ENCODE results near the gene FAM98C.

The FAM98C gene

DNA sequence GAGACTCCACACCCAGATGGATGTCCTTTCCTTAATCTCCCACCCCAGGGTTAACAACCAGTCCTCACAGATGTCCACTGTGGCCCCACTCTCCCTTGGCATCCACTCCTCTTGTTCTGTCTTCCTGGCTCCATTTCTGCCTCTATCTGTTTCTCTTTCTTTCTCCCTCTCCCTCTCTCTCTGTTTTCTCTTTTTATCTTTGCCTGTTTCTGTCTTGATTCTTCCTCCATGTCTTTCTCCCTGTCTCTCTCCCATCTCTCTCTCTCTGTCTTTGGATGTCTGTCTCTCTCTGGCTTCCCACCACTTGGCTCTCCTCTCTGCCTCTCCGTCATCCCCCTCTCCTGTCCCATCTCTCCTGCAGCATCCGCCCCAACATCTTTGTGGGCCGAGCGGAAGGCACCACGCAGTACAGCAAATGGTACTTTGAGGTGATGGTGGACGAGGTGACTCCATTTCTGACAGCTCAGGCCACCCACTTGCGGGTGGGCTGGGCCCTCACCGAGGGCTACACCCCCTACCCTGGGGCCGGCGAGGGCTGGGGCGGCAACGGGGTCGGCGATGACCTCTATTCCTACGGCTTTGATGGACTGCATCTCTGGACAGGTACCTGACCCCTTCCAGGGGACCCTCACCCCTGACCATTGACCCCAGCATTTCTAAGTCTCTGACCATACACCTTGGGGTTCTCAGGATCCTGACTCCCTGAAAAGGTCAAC, 55.0 kb downstream of the FAM98C start:
- DNase-seq (ENCODE audit: low spot score), result no peak
